Neuronal stem cell (in vitro differentiated cells): ENCODE results near the gene LORICRIN.
A peak's percentile ranks its signal among the peaks of the same experiment; 100 is the strongest.

ENCODE experiments used
- DNase-seq: peaks from one replicate; pipeline ENCODE4 v3.0.0-alpha.2; 2013; ENCODE audit warnings: low spot score
- H2AFZ ChIP-seq: one replicate; pipeline ENCODE4 v1.6.1; 2013; ENCODE audit warnings: mild to moderate bottlenecking, low read length, inconsistent platforms
- H2AK5ac ChIP-seq: 2 replicates; pipeline ENCODE4 v1.6.1; 2013; ENCODE audit warnings: low read depth, mild to moderate bottlenecking, inconsistent platforms, low read length, moderate library complexity, mixed read lengths
- H2BK120ac ChIP-seq: 2 replicates; pipeline ENCODE4 v1.6.1; 2013; ENCODE audit warnings: low read depth, mild to moderate bottlenecking, inconsistent platforms, low read length, moderate library complexity, mixed read lengths
- H2BK12ac ChIP-seq: one replicate; pipeline ENCODE4 v1.6.1; 2013; ENCODE audit warnings: low read length, inconsistent platforms
- H2BK15ac ChIP-seq: 2 replicates; pipeline ENCODE4 v1.6.1; 2013; ENCODE audit warnings: mild to moderate bottlenecking, low read length, inconsistent platforms, mixed read lengths
- H2BK5ac ChIP-seq: one replicate; pipeline ENCODE4 v1.6.1; 2013; ENCODE audit warnings: inconsistent platforms, mild to moderate bottlenecking, low read length, moderate library complexity
- H3K14ac ChIP-seq: one replicate; pipeline ENCODE4 v1.6.1; 2013; ENCODE audit warnings: low read length, inconsistent platforms
- H3K18ac ChIP-seq: 2 replicates; pipeline ENCODE4 v1.6.1; 2013; ENCODE audit warnings: low read length, inconsistent platforms
- H3K23ac ChIP-seq: 2 replicates; pipeline ENCODE4 v1.6.1; 2013; ENCODE audit warnings: low read depth, mild to moderate bottlenecking, mixed read lengths, low read length, inconsistent platforms; ENCODE audit not compliant: poor library complexity
- H3K27ac ChIP-seq: replicated peaks from 3 replicates; pipeline ENCODE4 v1.5.1; 2013; ENCODE audit warnings: low read length, inconsistent platforms
- H3K27me3 ChIP-seq, 3 experiments: 2 replicates each; pipeline ENCODE4 v1.6.1; 2013; ENCODE audit warnings: low read length in 3 of 3, mild to moderate bottlenecking in 2 of 3, inconsistent platforms in 1 of 3, low read depth in 1 of 3, mixed read lengths in 1 of 3, moderate library complexity in 1 of 3; ENCODE audit not compliant: control insufficient read depth in 3 of 3, insufficient read depth in 3 of 3
- H3K36me3 ChIP-seq, 2 donors: replicated peaks in 1 of 2; 2 replicates each; pipeline ENCODE4 v1.6.1; 2013; ENCODE audit warnings: low read length in 2 of 2; ENCODE audit not compliant: control insufficient read depth in 2 of 2, insufficient read depth in 2 of 2
- H3K4ac ChIP-seq: 2 replicates; pipeline ENCODE4 v1.6.1; 2013; ENCODE audit warnings: inconsistent platforms, mild to moderate bottlenecking, low read length, moderate library complexity
- H3K4me1 ChIP-seq, 2 donors: 1 replicate in 1 of 2; 2 replicates in 1 of 2; pipeline ENCODE4 v1.6.1; 2013; ENCODE audit warnings: low read length in 2 of 2, low read depth in 1 of 2; ENCODE audit not compliant: control insufficient read depth in 2 of 2, insufficient read depth in 1 of 2
- H3K4me2 ChIP-seq: one replicate; pipeline ENCODE4 v1.6.1; 2013; ENCODE audit warnings: mild to moderate bottlenecking, low read length, inconsistent platforms; ENCODE audit not compliant: insufficient read depth, poor library complexity, severe bottlenecking
- H3K4me3 ChIP-seq, 2 donors: 2 replicates each; pipeline ENCODE4 v1.5.1; 2013; ENCODE audit warnings: low read length in 2 of 2, mild to moderate bottlenecking in 2 of 2, inconsistent platforms in 1 of 2, moderate library complexity in 1 of 2
- H3K79me1 ChIP-seq: one replicate; pipeline ENCODE4 v1.6.1; 2013; ENCODE audit warnings: low read depth, mild to moderate bottlenecking, inconsistent platforms, low read length, moderate library complexity
- H3K9ac ChIP-seq: one replicate; pipeline ENCODE4 v1.6.1; 2013; ENCODE audit warnings: mild to moderate bottlenecking, low read depth, low read length, inconsistent platforms; ENCODE audit not compliant: poor library complexity
- H3K9me3 ChIP-seq, 2 donors: replicated peaks in 1 of 2; 2 replicates each; pipeline versions ENCODE3 to v1.6.1; 2013; ENCODE audit warnings: low read length in 2 of 2, mild to moderate bottlenecking in 2 of 2, inconsistent platforms in 1 of 2, low read depth in 1 of 2, mixed read lengths in 1 of 2, moderate library complexity in 1 of 2; ENCODE audit not compliant: control insufficient read depth in 2 of 2, insufficient read depth in 1 of 2
- H4K8ac ChIP-seq: one replicate; pipeline ENCODE4 v1.6.1; 2013; ENCODE audit warnings: low read depth, mild to moderate bottlenecking, inconsistent platforms, low read length, moderate library complexity
- H4K91ac ChIP-seq: one replicate; pipeline ENCODE4 v1.6.1; 2013; ENCODE audit warnings: low read length, low read depth, mild to moderate bottlenecking, inconsistent platforms; ENCODE audit not compliant: poor library complexity
- WGBS, 2 donors: extraction: QIAGEN DNeasy Blood & Tissue Kit; methylation state at CpG; one replicate each; pipeline ENCODE4 v1.1.7; 2013; ENCODE audit warnings: missing lambda C conversion rate in 2 of 2, mixed read lengths in 1 of 2; ENCODE audit not compliant: insufficient read length in 2 of 2, insufficient replicate concordance in 1 of 2; ENCODE audit errors: extremely low coverage in 2 of 2; 5-methylcytosine and 5-hydroxymethylcytosine counted together

Gene LORICRIN

DNA sequence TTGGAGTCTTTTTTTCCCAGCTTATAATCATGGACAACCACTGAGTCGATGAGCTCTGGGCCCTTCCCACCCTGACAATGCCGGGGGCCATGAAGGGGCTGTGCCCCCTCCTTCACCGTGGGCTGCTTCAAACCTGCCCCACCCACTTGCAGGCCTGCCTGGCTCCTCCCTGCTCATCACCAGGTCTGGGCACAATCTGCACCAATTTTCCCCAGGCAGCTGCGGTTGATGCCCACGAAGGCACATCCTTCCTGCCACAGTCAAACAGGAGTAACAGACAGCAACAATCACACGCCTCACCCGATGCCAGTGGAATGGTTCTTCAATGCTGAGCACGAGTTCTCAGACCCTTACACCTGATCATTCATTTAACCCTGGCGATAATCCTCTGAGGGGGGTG, 34.4 kb downstream of the LORICRIN start:
- no CpG with 5 or more reads among the region's 9 CpGs for WGBS, 2 donors
- no peak overlapping the region for H4K8ac ChIP-seq

DNA sequence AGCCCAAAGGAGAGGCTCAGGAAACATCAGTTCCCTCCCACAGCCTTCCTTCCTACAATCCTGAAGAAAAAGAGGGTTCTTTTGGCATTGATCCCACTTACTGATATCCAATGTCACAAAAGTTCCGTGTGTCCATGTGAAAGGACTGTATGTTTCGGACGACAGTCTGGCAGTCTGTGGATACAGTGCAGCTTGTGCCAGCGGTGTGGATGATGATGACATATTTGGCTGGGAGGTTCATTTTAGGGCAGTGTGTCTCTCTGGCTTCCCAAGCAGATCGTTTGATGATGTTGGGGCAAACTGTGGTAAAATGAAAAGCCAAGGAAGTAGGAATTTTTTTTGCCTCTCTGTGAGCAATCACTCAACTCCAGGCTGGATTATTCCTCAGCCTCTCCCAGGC, 42.8 kb downstream of the LORICRIN start:
- H3K27me3 ChIP-seq, result peaks cover 0 to 14% (median 0%) of the 10 kb centered on the region in 3 experiments
- H3K36me3 ChIP-seq, result no peaks in the 10 kb centered on the region
- no peak overlapping the region for H3K4ac ChIP-seq
- DNase-seq, result no peak
- H3K4me1 ChIP-seq, result no peaks in the 10 kb centered on the region
- WGBS, 2 donors, result no CpG with 5 or more reads among the region's 5 CpGs
- no peaks in the 10 kb centered on the region for H3K79me1 ChIP-seq
- H4K91ac ChIP-seq, result no peak overlapping the region
- no peak overlapping the region for H3K4me3 ChIP-seq
- no peak overlapping the region for H3K14ac ChIP-seq
- H4K8ac ChIP-seq, result no peak overlapping the region
- H2AK5ac ChIP-seq, result no peak overlapping the region
- H2AFZ ChIP-seq, result no peak overlapping the region
- no peak overlapping the region for H2BK5ac ChIP-seq
- no peak overlapping the region for H3K27ac ChIP-seq
- no peak overlapping the region for H2BK12ac ChIP-seq
- no peak overlapping the region for H3K18ac ChIP-seq
- H3K4me2 ChIP-seq, result no peak overlapping the region
- no peak overlapping the region for H3K23ac ChIP-seq
- H3K9ac ChIP-seq, result no peak overlapping the region
- H2BK15ac ChIP-seq, result no peak overlapping the region
- H2BK120ac ChIP-seq, result no peak overlapping the region
- no peaks in the 10 kb centered on the region for H3K9me3 ChIP-seq

More for the DNA sequence above, 34.4 kb downstream of the LORICRIN start:
- Histone ChIP-seq H3K4ac (no peak overlapping the region), H2BK120ac (no peak overlapping the region), H3K18ac (peak overlapping the region; percentile 8), H3K4me3 (peak overlapping the region in 1 of 2 donors; percentile 19), H3K27ac (no peak overlapping the region), H2BK15ac (no peak overlapping the region), H3K79me1 (no peaks in the 10 kb centered on the region), H3K27me3 (peaks cover 0 to 22% (median 0%) of the 10 kb centered on the region in 3 experiments), H4K91ac (no peak overlapping the region), H2BK12ac (no peak overlapping the region), H3K14ac (no peak overlapping the region), H3K36me3 (no peaks in the 10 kb centered on the region), H2AK5ac (no peak overlapping the region), H3K23ac (no peak overlapping the region), H3K4me1 (peaks cover 0 to 7% of the 10 kb centered on the region in 2 donors), H3K9me3 (no peaks in the 10 kb centered on the region), H3K4me2 (no peak overlapping the region), H2BK5ac (no peak overlapping the region), H3K9ac (no peak overlapping the region), H2AFZ (no peak overlapping the region)
- no peak for DNase-seq

DNA sequence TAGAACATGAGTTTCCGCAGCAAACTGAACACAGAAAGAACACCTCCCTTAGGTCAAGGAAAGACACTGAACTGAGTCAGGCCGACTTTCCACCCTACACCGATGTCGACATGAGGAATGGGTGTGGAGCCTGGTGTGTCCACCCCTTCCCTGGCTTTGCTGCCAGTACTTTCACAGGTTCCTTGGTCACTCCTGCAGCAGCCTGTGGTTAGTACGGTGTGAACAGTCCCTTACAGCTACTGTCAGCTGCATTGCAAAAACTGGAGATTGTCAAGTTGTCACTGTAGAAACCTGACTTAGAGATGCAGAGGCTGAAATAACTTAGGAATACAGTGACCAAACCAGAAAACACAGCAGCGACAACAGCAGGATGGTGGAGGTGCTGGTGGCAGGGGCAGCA, 46.2 kb downstream of the LORICRIN start:
- Histone ChIP-seq H2BK12ac (no peak overlapping the region), H3K14ac (peak overlapping the region; percentile 32), H2AK5ac (no peak overlapping the region), H3K27ac (no peak overlapping the region), H3K36me3 (no peaks in the 10 kb centered on the region), H3K4me3 (no peak overlapping the region), H3K18ac (no peak overlapping the region), H3K23ac (no peak overlapping the region), H3K4ac (no peak overlapping the region), H2AFZ (no peak overlapping the region), H4K91ac (no peak overlapping the region), H3K9ac (no peak overlapping the region), H2BK5ac (no peak overlapping the region), H3K4me1 (no peaks in the 10 kb centered on the region), H3K79me1 (no peaks in the 10 kb centered on the region), H3K4me2 (no peak overlapping the region), H3K9me3 (no peaks in the 10 kb centered on the region), H4K8ac (no peak overlapping the region), H2BK15ac (no peak overlapping the region), H2BK120ac (no peak overlapping the region), H3K27me3 (peaks cover 0 to 14% (median 0%) of the 10 kb centered on the region in 3 experiments)
- WGBS, 2 donors, result no CpG with 5 or more reads among the region's 6 CpGs
- DNase-seq, result no peak

DNA sequence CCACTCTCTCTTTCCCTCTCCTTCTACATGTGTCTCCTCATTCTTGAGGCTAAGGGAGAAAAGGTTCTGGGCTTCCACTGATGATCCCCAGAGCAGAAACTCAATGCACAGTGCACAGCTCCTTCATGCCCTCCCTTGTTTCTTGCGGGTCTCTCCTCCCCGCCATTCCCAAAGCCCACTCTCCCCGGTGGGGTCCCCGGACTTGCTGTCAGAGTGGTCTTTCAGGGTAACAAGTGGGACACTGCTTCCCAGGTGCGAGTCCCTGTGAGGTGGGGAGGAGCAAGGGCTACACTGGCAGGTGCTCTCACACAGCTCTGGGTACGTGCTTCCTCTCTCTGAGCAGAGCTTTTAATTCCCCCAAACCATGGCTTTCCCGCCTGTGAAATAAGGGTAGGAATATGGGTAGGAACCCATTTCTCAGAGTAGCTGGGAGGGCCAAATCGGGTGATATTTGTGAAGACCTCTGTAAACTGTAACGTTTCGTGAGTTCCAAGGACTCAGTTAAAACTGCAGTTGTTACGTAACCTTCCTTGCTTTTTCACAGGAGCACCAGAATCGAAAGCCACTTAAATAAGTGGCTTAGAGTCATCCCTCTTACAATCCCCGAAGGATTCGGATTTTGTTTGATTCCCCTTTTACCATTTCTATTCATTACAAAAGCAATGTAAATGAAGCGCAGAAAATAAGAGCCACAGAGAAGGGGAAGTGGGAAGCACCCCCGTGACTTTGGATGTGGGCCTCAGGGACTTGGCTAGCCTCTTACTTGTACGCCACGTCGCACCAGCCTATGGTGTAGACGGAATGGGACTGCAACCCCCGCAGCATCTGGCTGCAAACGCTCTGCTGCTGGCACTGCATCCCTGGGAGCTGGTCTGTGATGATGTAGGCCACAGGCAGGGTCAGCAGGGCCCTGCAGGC, 47.1 kb downstream of the LORICRIN start:
- no peak overlapping the region for H3K4me2 ChIP-seq
- no peak overlapping the region for H3K9ac ChIP-seq
- no peaks in the 10 kb centered on the region for H3K9me3 ChIP-seq
- H3K79me1 ChIP-seq, result no peaks in the 10 kb centered on the region
- no peak overlapping the region for H4K91ac ChIP-seq
- no peak overlapping the region for H2BK15ac ChIP-seq
- no peaks in the 10 kb centered on the region for H3K36me3 ChIP-seq
- H3K27ac ChIP-seq, result no peak overlapping the region
- DNase-seq, result no peak
- H3K4me1 ChIP-seq, result no peaks in the 10 kb centered on the region
- no peak overlapping the region for H2BK12ac ChIP-seq
- H3K18ac ChIP-seq, result peak overlapping the region; percentile 84
- no peak overlapping the region for H2BK5ac ChIP-seq
- no peak overlapping the region for H4K8ac ChIP-seq
- peak overlapping the region; percentile 67 for H3K23ac ChIP-seq
- WGBS, 2 donors, result no CpG with 5 or more reads among the region's 22 CpGs
- no peak overlapping the region for H3K4me3 ChIP-seq
- peaks cover 0 to 14% (median 0%) of the 10 kb centered on the region in 3 experiments for H3K27me3 ChIP-seq
- H2AK5ac ChIP-seq, result no peak overlapping the region
- H3K4ac ChIP-seq, result no peak overlapping the region
- H2AFZ ChIP-seq, result no peak overlapping the region
- no peak overlapping the region for H2BK120ac ChIP-seq
- H3K14ac ChIP-seq, result no peak overlapping the region
